ENCODE results near the gene EGFR.

GRCh38 chr7:55020466-55020871, 1.7 kb downstream of the EGFR start:
- TF ChIP-seq CTCF (IDR thresholded peaks at IDR 0.05; ENCODE audit: insufficient read depth, low read length, poor library complexity, severe bottlenecking) (no peak), EZH2phosphoT487 (conservative IDR thresholded peaks at IDR 0.05; ENCODE audit: low read length) (no peak)
